Measurements from ENCODE around the gene USP14.

Gene USP14

GRCh38 chr18:213966-214365 lies 55.6 kb downstream of the USP14 start:
- DNase-seq (ENCODE audit: low read depth): no peak
- H3K4me3 ChIP-seq (ENCODE audit: low read depth, low read length): no peak overlapping the region
- TF ChIP-seq, protein P1, sequence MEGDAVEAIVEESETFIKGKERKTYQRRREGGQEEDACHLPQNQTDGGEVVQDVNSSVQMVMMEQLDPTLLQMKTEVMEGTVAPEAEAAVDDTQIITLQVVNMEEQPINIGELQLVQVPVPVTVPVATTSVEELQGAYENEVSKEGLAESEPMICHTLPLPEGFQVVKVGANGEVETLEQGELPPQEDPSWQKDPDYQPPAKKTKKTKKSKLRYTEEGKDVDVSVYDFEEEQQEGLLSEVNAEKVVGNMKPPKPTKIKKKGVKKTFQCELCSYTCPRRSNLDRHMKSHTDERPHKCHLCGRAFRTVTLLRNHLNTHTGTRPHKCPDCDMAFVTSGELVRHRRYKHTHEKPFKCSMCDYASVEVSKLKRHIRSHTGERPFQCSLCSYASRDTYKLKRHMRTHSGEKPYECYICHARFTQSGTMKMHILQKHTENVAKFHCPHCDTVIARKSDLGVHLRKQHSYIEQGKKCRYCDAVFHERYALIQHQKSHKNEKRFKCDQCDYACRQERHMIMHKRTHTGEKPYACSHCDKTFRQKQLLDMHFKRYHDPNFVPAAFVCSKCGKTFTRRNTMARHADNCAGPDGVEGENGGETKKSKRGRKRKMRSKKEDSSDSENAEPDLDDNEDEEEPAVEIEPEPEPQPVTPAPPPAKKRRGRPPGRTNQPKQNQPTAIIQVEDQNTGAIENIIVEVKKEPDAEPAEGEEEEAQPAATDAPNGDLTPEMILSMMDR (IDR thresholded peaks at IDR 0.05; ENCODE audit: low read depth, low read length, missing control alignments): no peak

GRCh38 chr18:215448-216010 lies 57.2 kb downstream of the USP14 start:
- H3K4me3 ChIP-seq (ENCODE audit: low read depth, low read length): no peak overlapping the region
- TF ChIP-seq, protein P1 (IDR thresholded peaks at IDR 0.05; ENCODE audit: low read depth, low read length, missing control alignments): no peak
- DNase-seq (ENCODE audit: low read depth): no peak

GRCh38 chr18:217532-218336 lies 59.4 kb downstream of the USP14 start:
- TF ChIP-seq, protein P1 (IDR thresholded peaks at IDR 0.05; ENCODE audit: low read depth, low read length, missing control alignments): no peak
- H3K4me3 ChIP-seq (ENCODE audit: low read depth, low read length): no peak overlapping the region
- no peak for DNase-seq (ENCODE audit: low read depth)

DNA sequence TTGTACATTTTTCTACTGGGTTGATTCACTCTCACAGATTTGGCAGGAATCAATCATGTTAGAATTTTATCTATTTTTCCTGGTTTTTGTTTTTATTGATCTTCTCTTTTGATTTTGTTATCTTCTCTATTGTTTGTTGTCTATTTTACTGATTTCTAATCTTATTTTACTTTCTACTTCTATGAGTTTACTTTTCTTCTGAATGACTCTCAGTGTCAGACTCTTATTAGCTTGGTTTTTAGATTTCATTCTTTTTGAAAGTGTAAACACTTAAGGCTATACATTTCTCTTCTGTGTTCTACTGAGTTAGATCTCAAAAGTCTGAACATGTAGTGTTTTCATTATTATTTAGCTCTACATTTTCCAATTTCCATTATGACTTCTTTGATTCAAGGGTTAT lies 62.4 kb downstream of the USP14 start:
- TF ChIP-seq, protein P1 (IDR thresholded peaks at IDR 0.05; ENCODE audit: low read depth, low read length, missing control alignments): no peak
- no peak overlapping the region for H3K4me3 ChIP-seq (ENCODE audit: low read depth, low read length)
- no peak for DNase-seq (ENCODE audit: low read depth)

GRCh38 chr18:225745-226144 lies 67.4 kb downstream of the USP14 start:
- TF ChIP-seq, protein P1 (IDR thresholded peaks at IDR 0.05; ENCODE audit: low read depth, low read length, missing control alignments): no peak
- DNase-seq (ENCODE audit: low read depth): no peak
- H3K4me3 ChIP-seq (ENCODE audit: low read depth, low read length): no peak overlapping the region

GRCh38 chr18:227374-227773 lies 69.0 kb downstream of the USP14 start:
- DNase-seq (ENCODE audit: low read depth): no peak
- TF ChIP-seq, protein P1 (IDR thresholded peaks at IDR 0.05; ENCODE audit: low read depth, low read length, missing control alignments): no peak
- no peak overlapping the region for H3K4me3 ChIP-seq (ENCODE audit: low read depth, low read length)
